Right renal cortex interstitium (tissue), 3 donors: ENCODE data around the gene PAM. TPM values are rescaled to one million over a fixed set of nuclear protein-coding genes. Genes with fewer than 3 reads are reported as not detected.

Source experiments
- DNase-seq, 3 donors: peaks; one replicate each; pipeline ENCODE4 v3.0.0-alpha.2; 2013; ENCODE audit warnings: low read depth in 3 of 3, low spot score in 2 of 3
- polyA plus RNA-seq, 3 donors: library from polyadenylated mRNA; unstranded; fragments of 120-200 nt; gene quantifications; one replicate each; pipeline ENCODE4 v1.2.1, GENCODE V29; 2013; ENCODE audit not compliant: insufficient read length in 3 of 3

Gene PAM
- polyA plus RNA-seq, 3 donors = 216 to 245 (median 244) TPM

DNA sequence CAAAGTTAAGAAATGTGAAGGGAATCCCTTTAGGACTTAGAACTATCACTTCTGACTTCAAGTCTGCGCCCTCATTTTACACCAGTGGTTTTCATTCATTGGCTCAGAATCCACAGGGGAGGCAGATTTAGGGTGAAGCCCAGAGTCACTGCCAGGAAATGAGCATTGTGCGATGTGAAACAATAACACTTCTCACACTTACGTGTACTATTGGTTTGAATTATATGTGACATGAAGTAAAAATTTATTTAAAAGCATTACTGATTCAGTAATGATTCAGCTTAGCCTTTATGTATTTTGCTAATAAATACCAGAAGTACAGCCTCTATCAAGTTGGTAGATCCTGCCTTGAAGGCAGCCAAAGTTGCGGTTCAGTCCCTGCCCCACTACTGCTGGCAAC lies 98.6 kb downstream of the PAM start:
- DNase-seq = no peak

DNA sequence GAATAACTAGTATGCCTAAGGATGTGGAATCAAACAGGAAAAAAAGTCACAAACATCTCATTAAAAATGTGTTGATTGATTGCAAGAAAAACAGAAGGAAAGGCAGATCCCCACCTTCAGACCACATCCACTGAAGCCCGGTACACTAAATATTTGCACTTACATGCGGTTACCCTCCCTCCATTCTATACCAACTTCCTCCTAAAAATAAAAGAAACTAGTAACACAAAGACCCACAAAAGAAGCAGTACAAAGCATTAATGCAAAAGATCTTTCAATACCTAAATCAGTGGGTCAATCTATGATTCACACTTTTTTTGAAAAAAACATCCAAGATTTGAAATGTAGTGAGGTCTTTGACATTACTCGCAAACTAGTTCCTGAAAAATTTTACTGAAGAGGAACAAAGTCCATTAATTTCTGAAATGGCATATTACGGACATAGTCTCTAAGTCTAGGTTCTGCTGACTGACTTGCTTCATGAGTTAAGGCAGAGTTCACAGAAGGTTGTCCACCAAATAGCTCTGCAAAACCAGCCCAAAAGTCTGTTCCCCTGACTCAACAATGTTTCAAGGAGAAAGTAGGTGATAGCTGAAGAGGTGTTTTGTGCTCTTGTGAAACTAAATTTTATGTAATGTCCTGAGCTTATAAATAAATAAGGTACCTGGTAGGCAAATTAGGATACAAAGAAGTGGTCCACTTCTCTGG lies 100.7 kb downstream of the PAM start:
- DNase-seq = no peak

DNA sequence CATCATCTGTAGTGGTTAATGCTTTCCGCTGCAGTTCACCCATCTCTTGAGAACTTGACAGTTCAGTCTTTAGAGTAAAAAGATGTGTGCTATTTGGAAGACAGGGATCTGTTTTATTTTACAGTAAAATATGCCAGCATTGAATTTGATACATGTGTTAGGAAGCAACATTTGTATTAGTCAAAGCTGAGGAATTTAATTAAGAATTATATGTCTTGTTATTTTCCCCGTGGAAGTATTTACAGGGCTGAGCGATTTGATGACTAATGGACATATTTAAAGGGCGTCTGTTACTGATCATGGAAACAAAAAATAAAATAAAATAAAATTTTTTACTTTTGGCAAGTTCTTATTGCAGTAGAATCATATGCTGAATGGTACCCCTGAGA lies 101.3 kb downstream of the PAM start:
- no peak for DNase-seq

DNA sequence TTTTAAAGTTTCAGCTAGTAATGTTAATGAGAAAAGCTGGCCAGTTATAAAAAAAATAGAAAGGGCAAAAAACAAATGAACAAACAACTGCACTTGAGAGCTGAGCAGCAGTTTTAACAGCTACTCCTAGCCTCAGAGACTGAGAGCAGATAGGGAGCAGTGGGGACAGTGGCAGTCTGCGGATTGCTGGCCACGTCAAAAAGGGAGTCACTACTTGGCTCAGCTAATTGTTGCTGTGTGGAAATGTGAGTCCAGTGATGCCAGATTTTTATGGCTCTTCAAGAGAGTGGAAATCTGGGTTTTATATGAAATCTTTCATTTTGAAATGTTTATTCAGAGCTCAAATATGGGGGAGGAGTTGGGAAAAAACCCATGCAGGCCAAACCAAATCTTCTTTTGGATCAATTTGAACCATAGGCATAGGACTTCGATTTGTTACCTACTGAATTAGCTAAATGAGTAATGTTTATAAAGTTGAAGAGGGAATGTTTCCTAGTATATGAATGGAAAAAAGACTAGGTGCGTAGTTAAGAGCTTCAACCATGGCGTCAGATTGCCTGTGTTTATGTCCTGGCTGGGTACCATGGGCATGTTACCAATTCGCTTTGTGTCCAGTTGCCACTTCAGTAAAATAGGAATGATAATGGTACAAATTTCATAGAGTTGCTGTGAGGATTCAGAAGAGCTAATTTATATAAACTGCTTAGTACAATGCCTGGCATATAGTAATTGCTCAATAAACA lies 102.1 kb downstream of the PAM start:
- DNase-seq = no peak

DNA sequence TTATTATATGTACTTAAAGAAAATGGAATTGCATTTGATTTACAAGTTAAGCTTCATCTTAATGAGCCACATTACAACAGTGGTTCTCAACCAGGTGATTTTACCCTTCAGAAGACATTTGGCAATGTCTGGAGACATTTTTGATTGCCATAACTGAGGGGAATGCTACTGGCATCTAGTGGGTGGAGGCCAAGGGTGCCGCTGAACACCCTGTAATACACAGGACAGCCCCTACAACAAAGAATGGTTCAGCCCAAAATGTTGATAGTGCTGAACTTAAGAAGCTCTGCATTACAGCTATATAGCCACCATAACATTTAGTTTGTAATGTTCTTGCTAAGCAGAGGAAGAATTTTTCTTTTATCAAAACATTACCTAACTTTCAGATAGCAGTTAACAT lies 103.1 kb downstream of the PAM start:
- DNase-seq = no peak

DNA sequence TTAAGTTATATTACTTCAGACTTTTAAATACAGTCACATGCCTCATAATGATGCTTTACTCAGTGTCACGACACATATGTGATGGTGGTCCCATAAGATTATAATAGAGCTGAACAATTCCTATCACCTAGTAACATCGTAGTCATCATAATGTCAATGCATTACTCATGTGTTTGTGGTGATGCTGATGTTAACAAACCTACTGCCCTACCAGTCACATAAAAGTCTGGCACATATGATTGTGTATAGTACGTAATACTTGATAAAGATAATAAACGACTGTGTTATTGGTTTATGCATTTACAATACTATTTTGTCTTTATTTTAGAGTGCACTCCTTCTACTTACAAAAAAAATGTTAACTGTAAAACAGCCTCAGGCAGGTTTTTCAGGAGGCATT lies 103.7 kb downstream of the PAM start:
- no peak for DNase-seq

GRCh38 chr5:102860035-102860434 lies 104.9 kb downstream of the PAM start:
- DNase-seq = no peak

DNA sequence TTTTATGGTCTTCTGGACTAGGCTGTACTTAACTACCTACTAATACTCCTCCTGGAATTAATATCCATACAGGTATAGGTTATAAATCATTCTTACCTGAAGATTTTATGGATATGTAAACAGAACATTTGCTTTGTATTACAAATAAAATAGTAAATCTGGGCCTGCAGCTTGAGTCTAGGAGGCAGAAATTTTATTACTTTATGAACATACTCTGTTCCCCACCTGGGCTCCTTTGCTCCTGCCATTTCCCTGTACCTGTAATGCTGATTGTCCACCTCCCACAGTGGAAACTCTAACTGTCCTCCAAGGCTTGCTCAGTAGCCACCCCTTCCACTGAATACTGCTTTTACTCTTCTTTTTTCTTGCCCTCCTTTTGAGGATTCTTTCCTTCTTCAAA lies 108.0 kb downstream of the PAM start:
- DNase-seq = no peak

DNA sequence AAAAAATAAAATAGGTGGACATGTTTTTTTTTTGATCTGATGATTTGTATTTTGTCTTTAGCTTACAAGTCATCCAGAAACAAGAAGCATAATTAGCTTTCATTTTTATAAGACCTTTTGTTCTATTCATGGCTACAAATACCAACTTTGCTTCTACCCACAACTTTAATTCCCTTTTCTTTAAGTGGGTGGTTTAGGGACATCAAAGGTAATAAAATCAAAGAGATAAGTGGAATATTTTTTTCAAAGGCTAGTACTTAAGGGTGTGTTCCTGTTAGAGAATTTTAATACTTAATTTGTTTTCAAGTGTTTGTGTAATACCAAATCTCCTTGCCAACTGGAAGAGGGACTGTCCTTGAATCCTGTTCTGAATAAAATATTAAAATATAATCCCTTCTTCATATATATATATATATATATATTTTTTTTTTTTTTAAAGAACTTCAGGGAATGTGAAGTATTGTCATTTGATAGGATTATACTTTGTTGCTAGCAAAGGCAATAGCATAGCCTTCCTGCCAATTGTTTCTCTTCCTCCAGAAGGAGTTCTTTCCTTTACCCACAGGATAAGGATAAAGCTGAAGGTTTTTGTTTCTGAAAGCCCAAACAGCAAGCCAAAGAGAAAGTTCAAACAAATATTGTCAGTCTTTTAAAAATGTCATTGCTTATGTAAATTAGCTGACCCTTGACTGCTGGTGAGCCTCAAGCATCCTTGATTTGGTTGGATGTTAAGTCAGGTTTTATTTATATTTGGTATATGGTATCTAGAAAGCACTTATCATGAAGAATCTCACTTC lies 108.9 kb downstream of the PAM start:
- DNase-seq = no peak

- DNase-seq = no peak
Measured at GRCh38 chr5:102865171-102865509, 110.0 kb downstream of the PAM start.

GRCh38 chr5:102865510-102866236 lies 110.6 kb downstream of the PAM start:
- DNase-seq = peak in 2 of 3 donors; percentile 71 to 74

DNA sequence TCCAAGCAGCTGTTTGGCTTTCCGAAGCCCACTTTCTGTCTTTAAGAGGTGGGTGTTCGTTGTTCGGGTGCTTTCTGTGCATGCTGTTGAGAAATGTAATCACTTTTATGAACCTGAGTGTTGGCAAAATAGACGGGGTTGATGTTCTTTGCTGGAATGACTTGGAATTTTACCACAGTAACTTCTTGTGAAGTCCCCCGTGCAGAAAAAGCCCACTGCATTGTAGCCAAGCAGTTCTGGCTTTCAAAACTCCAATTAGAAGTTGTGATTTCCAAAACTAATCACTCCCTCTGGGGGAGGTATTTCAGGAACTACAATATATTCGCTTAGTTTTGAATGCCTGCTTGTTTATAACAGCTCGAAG lies 111.1 kb downstream of the PAM start:
- DNase-seq = peak in 1 of 3 donors; percentile 63

GRCh38 chr5:102867992-102868662 lies 113.0 kb downstream of the PAM start:
- DNase-seq = no peak

- no peak for DNase-seq
Measured at GRCh38 chr5:102869230-102869629, 114.1 kb downstream of the PAM start.

DNA sequence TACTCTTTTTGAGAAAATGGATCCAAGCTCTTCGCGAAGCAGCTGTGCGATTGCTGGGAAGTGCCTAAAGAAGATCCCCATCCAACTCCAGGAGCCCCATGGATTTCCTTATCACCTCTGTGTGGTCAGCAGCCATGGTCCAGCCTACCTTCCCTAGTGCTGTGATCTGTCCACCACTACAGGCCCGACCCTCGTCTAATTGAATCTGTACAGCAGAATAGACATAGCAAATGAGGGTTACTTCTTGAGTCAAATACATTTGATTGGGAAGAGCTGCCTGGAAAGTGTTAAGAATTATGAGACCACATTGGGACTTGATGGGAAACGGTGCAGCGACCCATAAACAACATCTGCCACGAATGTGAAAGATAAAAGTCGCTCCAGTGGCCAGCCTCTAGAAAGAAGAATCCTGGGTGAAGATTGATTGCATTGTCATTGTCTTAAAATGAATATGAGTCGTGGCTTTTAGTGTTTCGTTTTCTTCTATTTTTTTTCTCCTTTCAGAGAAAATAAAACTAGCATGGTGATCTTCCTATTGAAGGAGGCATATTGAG lies 118.4 kb downstream of the PAM start:
- DNase-seq = no peak

DNA sequence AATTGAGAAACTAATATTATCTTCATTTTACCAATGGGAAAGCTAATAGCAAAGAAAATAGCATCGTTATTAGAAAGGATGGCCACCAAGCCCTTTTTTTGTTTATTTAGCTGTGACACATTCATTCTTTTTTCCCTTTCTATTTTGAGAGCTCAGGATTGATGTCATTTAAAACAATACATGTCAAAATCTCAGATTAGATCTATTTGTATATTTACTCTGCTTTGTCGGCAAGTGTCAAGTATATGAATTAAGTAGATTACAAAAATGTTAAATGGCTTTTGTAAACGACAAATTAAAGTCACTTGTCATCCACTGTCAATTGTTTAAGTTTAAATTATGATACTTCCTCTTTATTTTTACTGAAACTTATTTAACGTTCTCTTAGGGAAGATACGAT lies 118.9 kb downstream of the PAM start:
- DNase-seq = no peak

DNA sequence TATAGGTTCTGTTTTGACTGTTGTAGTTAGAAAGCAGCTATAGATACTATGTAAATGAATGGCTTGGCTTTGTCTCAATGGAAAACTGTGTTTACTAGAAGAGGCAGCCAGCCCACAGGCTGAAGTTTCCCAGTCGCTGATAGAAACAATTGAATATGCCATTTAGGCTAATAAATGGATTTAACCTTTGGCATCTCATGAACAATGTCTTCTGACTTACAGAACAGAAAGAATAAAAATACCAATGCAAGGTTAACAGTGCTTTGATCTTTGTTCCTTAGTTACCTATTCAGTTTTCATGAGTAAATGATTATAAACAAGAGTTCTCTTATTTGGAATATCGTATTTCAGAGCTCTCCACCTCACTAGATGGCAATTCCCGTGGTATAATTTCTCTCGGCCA lies 120.6 kb downstream of the PAM start:
- DNase-seq = no peak

DNA sequence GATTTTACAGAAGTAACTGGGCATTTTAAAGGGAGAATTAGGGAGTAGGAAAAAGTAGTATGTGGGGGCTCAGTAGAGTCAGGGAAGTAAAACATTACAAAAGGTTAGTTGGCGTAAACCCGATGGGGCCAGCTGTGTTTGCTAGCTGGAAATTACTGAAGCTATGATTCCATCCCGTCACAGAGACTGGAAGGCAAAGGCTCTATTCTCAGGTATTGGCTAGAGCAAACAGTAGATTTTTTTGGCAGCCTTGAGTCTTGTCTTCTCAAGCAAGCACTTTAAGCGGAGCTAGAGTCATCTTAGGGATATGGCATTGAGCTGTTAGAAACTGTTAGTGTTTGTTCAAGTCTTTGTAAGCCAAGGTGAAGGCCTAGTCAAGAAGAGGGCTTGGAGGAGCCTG lies 121.5 kb downstream of the PAM start:
- no peak for DNase-seq

DNA sequence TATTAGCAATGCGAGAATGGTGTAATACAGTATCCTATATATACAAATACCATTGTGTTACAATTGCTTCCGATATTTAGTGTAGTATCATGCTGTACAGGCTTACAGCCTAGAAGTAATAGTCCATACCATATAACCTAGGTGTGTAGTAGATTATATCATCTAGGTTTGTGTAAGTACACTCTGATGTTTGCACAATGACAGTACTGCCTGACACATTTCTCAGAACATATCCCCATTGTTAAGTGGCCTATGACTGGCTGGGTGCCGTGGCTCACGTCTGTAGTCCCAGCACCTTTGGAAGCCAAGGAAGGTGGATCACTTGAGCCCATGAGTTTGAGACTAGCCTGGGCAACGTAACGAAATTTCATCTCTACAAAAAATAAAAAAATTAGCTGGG lies 124.6 kb downstream of the PAM start:
- no peak for DNase-seq

- DNase-seq = no peak
Measured at GRCh38 chr5:102886586-102886985, 131.5 kb downstream of the PAM start.
